H9 (cell line): ENCODE data around the gene RNU7-1. TPM values are rescaled to one million over a fixed set of nuclear protein-coding genes. Genes with fewer than 3 reads are reported as not detected.

Experiments
- DNase-seq: peaks from one replicate; pipeline ENCODE4 v3.0.0-alpha.2; 2017
- H2AFZ ChIP-seq: one replicate; pipeline ENCODE4 v1.6.1; 2013; ENCODE audit warnings: mild to moderate bottlenecking, low read length, control low read depth, moderate library complexity
- H2AK5ac ChIP-seq: 2 replicates; pipeline ENCODE4 v1.6.1; 2013; ENCODE audit warnings: low read length, control low read depth, mixed read lengths; ENCODE audit not compliant: insufficient read length
- H2BK120ac ChIP-seq: one replicate; pipeline ENCODE4 v1.6.1; 2013; ENCODE audit warnings: low read depth, mild to moderate bottlenecking, low read length, control low read depth, inconsistent platforms; ENCODE audit not compliant: poor library complexity, severe bottlenecking
- H2BK12ac ChIP-seq: 2 replicates; pipeline ENCODE4 v1.6.1; 2013; ENCODE audit warnings: low read length, control low read depth, mixed read lengths, low read depth; ENCODE audit not compliant: insufficient read length
- H2BK15ac ChIP-seq: 2 replicates; pipeline ENCODE4 v1.6.1; 2013; ENCODE audit warnings: low read depth, low read length, control low read depth
- H2BK20ac ChIP-seq: one replicate; pipeline ENCODE4 v1.6.1; 2013; ENCODE audit warnings: low read depth, mild to moderate bottlenecking, low read length, control low read depth, inconsistent platforms; ENCODE audit not compliant: poor library complexity, severe bottlenecking
- H2BK5ac ChIP-seq: 2 replicates; pipeline ENCODE4 v1.6.1; 2013; ENCODE audit warnings: low read length, control low read depth, mixed read lengths; ENCODE audit not compliant: insufficient read length
- H3K14ac ChIP-seq: 2 replicates; pipeline ENCODE4 v1.6.1; 2013; ENCODE audit warnings: low read length, control low read depth; ENCODE audit not compliant: insufficient read depth
- H3K18ac ChIP-seq: 2 replicates; pipeline ENCODE4 v1.6.1; 2013; ENCODE audit warnings: low read depth, mild to moderate bottlenecking, mixed read lengths, low read length, control low read depth; ENCODE audit not compliant: insufficient read length
- H3K23ac ChIP-seq: 2 replicates; pipeline ENCODE4 v1.6.1; 2013; ENCODE audit warnings: low read length, control low read depth, mixed read lengths, low read depth; ENCODE audit not compliant: insufficient read length
- H3K23me2 ChIP-seq: 2 replicates; pipeline ENCODE4 v1.6.1; 2013; ENCODE audit warnings: low read depth, mild to moderate bottlenecking, mixed read lengths, low read length, control low read depth; ENCODE audit not compliant: insufficient read length, poor library complexity, severe bottlenecking
- H3K27ac ChIP-seq: 2 replicates; pipeline ENCODE4 v1.5.1; 2013; ENCODE audit warnings: low read length, control low read depth, mixed read lengths, low read depth; ENCODE audit not compliant: insufficient read length
- H3K27me3 ChIP-seq: 2 replicates; pipeline ENCODE4 v1.6.1; 2013; ENCODE audit warnings: low read length, control low read depth, inconsistent platforms; ENCODE audit not compliant: insufficient read depth
- H3K4ac ChIP-seq: 2 replicates; pipeline ENCODE4 v1.6.1; 2013; ENCODE audit warnings: low read depth, mild to moderate bottlenecking, control low read depth, inconsistent platforms, low read length, moderate library complexity
- H3K4me1 ChIP-seq: 2 replicates; pipeline ENCODE4 v1.6.1; 2013; ENCODE audit warnings: low read length, control low read depth, inconsistent platforms; ENCODE audit not compliant: insufficient read depth
- H3K4me2 ChIP-seq: 2 replicates; pipeline ENCODE4 v1.6.1; 2013; ENCODE audit warnings: low read length, control low read depth, mixed read lengths; ENCODE audit not compliant: insufficient read length, insufficient read depth
- H3K56ac ChIP-seq: 2 replicates; pipeline ENCODE4 v1.6.1; 2013; ENCODE audit warnings: low read depth, mild to moderate bottlenecking, mixed read lengths, low read length, control low read depth; ENCODE audit not compliant: insufficient read length
- H3K79me1 ChIP-seq: 2 replicates; pipeline ENCODE4 v1.6.1; 2013; ENCODE audit warnings: low read depth, mild to moderate bottlenecking, moderate library complexity, low read length, control low read depth, inconsistent platforms; ENCODE audit not compliant: insufficient read depth, poor library complexity, severe bottlenecking
- H3K79me2 ChIP-seq: 2 replicates; pipeline ENCODE4 v1.6.1; 2013; ENCODE audit warnings: low read length, control low read depth, inconsistent platforms; ENCODE audit not compliant: insufficient read depth
- H3K9ac ChIP-seq: 2 replicates; pipeline ENCODE4 v1.6.1; 2013; ENCODE audit warnings: low read length, control low read depth, mixed read lengths; ENCODE audit not compliant: insufficient read length; ENCODE audit errors: extremely low read depth
- H3K9me3 ChIP-seq: one replicate; pipeline ENCODE4 v1.6.1; 2013; ENCODE audit warnings: low read depth, low read length, inconsistent platforms; ENCODE audit not compliant: control insufficient read depth
- H3T11ph ChIP-seq: one replicate; pipeline ENCODE4 v1.6.1; 2013; ENCODE audit warnings: mild to moderate bottlenecking, low read length, control low read depth, inconsistent platforms
- H4K20me1 ChIP-seq: one replicate; pipeline ENCODE4 v1.6.1; 2013; ENCODE audit not compliant: control insufficient read depth, insufficient read length, insufficient read depth
- H4K5ac ChIP-seq: 2 replicates; pipeline ENCODE4 v1.6.1; 2013; ENCODE audit warnings: low read depth, mild to moderate bottlenecking, mixed read lengths, low read length, control low read depth; ENCODE audit not compliant: insufficient read length
- H4K8ac ChIP-seq: replicated peaks from 2 replicates; pipeline ENCODE4 v1.6.1; 2013; ENCODE audit warnings: low read length, control low read depth, mixed read lengths, low read depth; ENCODE audit not compliant: insufficient read length
- H4K91ac ChIP-seq: 2 replicates; pipeline ENCODE4 v1.6.1; 2013; ENCODE audit warnings: low read depth, mild to moderate bottlenecking, moderate library complexity, mixed read lengths, low read length, control low read depth; ENCODE audit not compliant: insufficient read length
- H3K27ac Mint-ChIP-seq, 3 experiments: 2 replicates in 2 of 3; 3 replicates in 1 of 3; pipeline ENCODE4 v1.8.0; 2020 to 2021; ENCODE audit warnings: mixed read lengths in 3 of 3, mild to moderate bottlenecking in 1 of 3, moderate library complexity in 1 of 3
- H3K27me3 Mint-ChIP-seq: 2 replicates; pipeline ENCODE4 v1.8.0; 2021; ENCODE audit warnings: low read depth, mild to moderate bottlenecking, moderate library complexity, mixed read lengths
- H3K36me3 Mint-ChIP-seq, 3 experiments: 2 replicates in 2 of 3; 3 replicates in 1 of 3; pipeline ENCODE4 v1.8.0; 2020 to 2021; ENCODE audit warnings: low read depth in 3 of 3, mixed read lengths in 3 of 3; ENCODE audit not compliant: insufficient read depth in 1 of 3
- H3K4me1 Mint-ChIP-seq, 2 experiments: 2 replicates each; pipeline ENCODE4 v1.8.0; 2020; ENCODE audit warnings: mixed read lengths in 2 of 2
- H3K4me3 Mint-ChIP-seq, 2 experiments: 2 replicates in 1 of 2; 3 replicates in 1 of 2; pipeline ENCODE4 v1.8.0; 2020 to 2021; ENCODE audit warnings: mild to moderate bottlenecking in 2 of 2, mixed read lengths in 2 of 2, moderate library complexity in 1 of 2
- H3K9me3 Mint-ChIP-seq, 2 experiments: 2 replicates in 1 of 2; 3 replicates in 1 of 2; pipeline ENCODE4 v1.8.0; 2020; ENCODE audit warnings: mild to moderate bottlenecking in 2 of 2, mixed read lengths in 2 of 2, moderate library complexity in 1 of 2
- WGBS: extraction: QIAGEN DNeasy Blood & Tissue Kit; methylation state at CpG from one replicate; pipeline ENCODE4 v1.1.7; 2013; ENCODE audit warnings: missing lambda C conversion rate, low lambda C conversion rate, mixed read lengths; ENCODE audit not compliant: insufficient read length; ENCODE audit errors: extremely low coverage; 5-methylcytosine and 5-hydroxymethylcytosine counted together
- total RNA-seq: library from RNA; stranded (reverse); gene quantifications from 2 replicates; pipeline ENCODE4 v1.2.1, GENCODE V29; 2021
- TF ChIP-seq, protein P1 (sequence below): fragments of 200-600 bp; sonication (generic); conservative IDR thresholded peaks from 3 replicates; pipeline ENCODE4 v1.8.0; 2021; ENCODE audit warnings: antibody characterized with exemption, mild to moderate bottlenecking

The RNU7-1 gene
- total RNA-seq, 1 experiment from 2014 or later: not detected

- Histone ChIP-seq H2BK5ac (no peak overlapping the region), H3K9ac (peak overlapping the region; percentile 60), H3K9me3 (no peaks in the 10 kb centered on the region), H3K4me1 (peaks cover 3% of the 10 kb centered on the region; the same call in 1 of the 2 replicates), H3K79me2 (peaks cover 24% of the 10 kb centered on the region; the same call in 1 of the 2 replicates), H3K18ac (no peak overlapping the region), H3K27ac (no peak overlapping the region), H3K79me1 (no peaks in the 10 kb centered on the region), H3K4me2 (peak overlapping the region; percentile 74), H2BK20ac (no peak overlapping the region), H4K20me1 (no peaks in the 10 kb centered on the region), H3K56ac (no peak overlapping the region), H2AFZ (no peak overlapping the region), H2AK5ac (no peak overlapping the region), H3T11ph (no peak overlapping the region), H4K5ac (no peak overlapping the region), H3K27me3 (no peaks in the 10 kb centered on the region), H3K4ac (no peak overlapping the region), H3K23me2 (peaks cover 30% of the 10 kb centered on the region), H4K8ac (no peak overlapping the region), H4K91ac (no peak overlapping the region), H2BK15ac (no peak overlapping the region), H3K14ac (peak overlapping the region; percentile 11), H3K23ac (no peak overlapping the region), H2BK120ac (no peak overlapping the region), H2BK12ac (no peak overlapping the region)
- peaks cover 0 to 2% of the 10 kb centered on the region in 2 experiments; a peak in 1 of 5 replicates for H3K9me3 Mint-ChIP-seq
- TF ChIP-seq, protein P1, sequence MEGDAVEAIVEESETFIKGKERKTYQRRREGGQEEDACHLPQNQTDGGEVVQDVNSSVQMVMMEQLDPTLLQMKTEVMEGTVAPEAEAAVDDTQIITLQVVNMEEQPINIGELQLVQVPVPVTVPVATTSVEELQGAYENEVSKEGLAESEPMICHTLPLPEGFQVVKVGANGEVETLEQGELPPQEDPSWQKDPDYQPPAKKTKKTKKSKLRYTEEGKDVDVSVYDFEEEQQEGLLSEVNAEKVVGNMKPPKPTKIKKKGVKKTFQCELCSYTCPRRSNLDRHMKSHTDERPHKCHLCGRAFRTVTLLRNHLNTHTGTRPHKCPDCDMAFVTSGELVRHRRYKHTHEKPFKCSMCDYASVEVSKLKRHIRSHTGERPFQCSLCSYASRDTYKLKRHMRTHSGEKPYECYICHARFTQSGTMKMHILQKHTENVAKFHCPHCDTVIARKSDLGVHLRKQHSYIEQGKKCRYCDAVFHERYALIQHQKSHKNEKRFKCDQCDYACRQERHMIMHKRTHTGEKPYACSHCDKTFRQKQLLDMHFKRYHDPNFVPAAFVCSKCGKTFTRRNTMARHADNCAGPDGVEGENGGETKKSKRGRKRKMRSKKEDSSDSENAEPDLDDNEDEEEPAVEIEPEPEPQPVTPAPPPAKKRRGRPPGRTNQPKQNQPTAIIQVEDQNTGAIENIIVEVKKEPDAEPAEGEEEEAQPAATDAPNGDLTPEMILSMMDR: no peak
- H3K27ac Mint-ChIP-seq: peak overlapping the region; percentile 76 to 97 (median 93); a peak in 6 of 7 replicates
- peak overlapping the region; percentile 96 to 98 for H3K4me3 Mint-ChIP-seq
- peaks cover 9 to 40% (median 18%) of the 10 kb centered on the region in 3 experiments; a peak in 6 of 7 replicates for H3K36me3 Mint-ChIP-seq
- peaks cover 1% of the 10 kb centered on the region; the same call in 1 of the 2 replicates for H3K27me3 Mint-ChIP-seq
- DNase-seq: no peak
- WGBS: no CpG with 5 or more reads among the region's 79 CpGs
- peaks cover 61 to 65% of the 10 kb centered on the region in 2 experiments for H3K4me1 Mint-ChIP-seq
These were observed 15.5 kb upstream of the RNU7-1 start for GRCh38 chr12:6928022-6928702.
